AG04449 (cell line): ENCODE data around the gene GALNT18.

Experiments used
- CTCF ChIA-PET: fragments of 350-600 bp; formaldehyde crosslinking; extraction: SDS; loops from one replicate; lab custom pipeline; 2021; ENCODE audit warnings: antibody characterized with exemption; lab: Yijun Ruan, JAX
- POLR2A ChIA-PET: fragments of 400-600, 350-600 bp; formaldehyde crosslinking; extraction: SDS; loops from one replicate; lab custom pipeline; 2020; ENCODE audit warnings: antibody characterized with exemption, inconsistent platforms; lab: Yijun Ruan, JAX
- DNase-seq: peaks from one replicate; pipeline ENCODE4 v3.0.0-alpha.2; 2010; ENCODE audit warnings: low read depth, low spot score
- H3K4me3 ChIP-seq: 2 replicates; pipeline ENCODE4 v1.5.1; 2011; ENCODE audit warnings: low read depth, mild to moderate bottlenecking, control low read depth, low read length
- CTCF ChIP-seq: IDR thresholded peaks from one replicate; pipeline ENCODE4 v1.5.1; 2011; ENCODE audit warnings: mild to moderate bottlenecking, moderate library complexity, low read length, control low read depth, inconsistent platforms; ENCODE audit not compliant: insufficient read depth; ENCODE audit errors: missing control alignments

GALNT18 gene

GRCh38 chr11:11380883-11381282 lies 240.9 kb downstream of the GALNT18 start:
- CTCF ChIA-PET: no interaction called here
- H3K4me3 ChIP-seq: no peak overlapping the region
- DNase-seq: no peak
- POLR2A ChIA-PET: no interaction called here
- TF ChIP-seq CTCF: no peak

GRCh38 chr11:11380340-11380739 lies 241.5 kb downstream of the GALNT18 start:
- no peak for DNase-seq
- no peak overlapping the region for H3K4me3 ChIP-seq
- POLR2A ChIA-PET: no interaction called here
- CTCF ChIA-PET: no interaction called here
- TF ChIP-seq CTCF: no peak

GRCh38 chr11:11379661-11380060 lies 242.1 kb downstream of the GALNT18 start:
- POLR2A ChIA-PET: no interaction called here
- TF ChIP-seq CTCF: no peak
- CTCF ChIA-PET: no interaction called here
- no peak for DNase-seq
- H3K4me3 ChIP-seq: no peak overlapping the region

- no peak overlapping the region for H3K4me3 ChIP-seq
- POLR2A ChIA-PET: no interaction called here
- CTCF ChIA-PET: interaction anchor here (0.8 to 1.7 kb wide), 2 partner anchors 350 to 420 kb away, joined by 3 to 4 read pairs; no protein-coding TSS in a partner anchor
- DNase-seq: no peak
- no peak for TF ChIP-seq CTCF
Measured at GRCh38 chr11:11378184-11378940, 243.4 kb downstream of the GALNT18 start.

- DNase-seq: no peak
- ChIA-PET POLR2A (no interaction called here), CTCF (no interaction called here)
- no peak overlapping the region for H3K4me3 ChIP-seq
- TF ChIP-seq CTCF: no peak
Measured at GRCh38 chr11:11374358-11375148, 247.3 kb downstream of the GALNT18 start.

- no peak for DNase-seq
- CTCF ChIA-PET: no interaction called here
- TF ChIP-seq CTCF: no peak
- H3K4me3 ChIP-seq: no peak overlapping the region
- POLR2A ChIA-PET: no interaction called here
Measured at GRCh38 chr11:11373934-11374333, 247.9 kb downstream of the GALNT18 start.
